8988T (cell line): Measurements from ENCODE around the gene OLFM2.
"Not testable (repeated sequence)": the region's sequence is repeated elsewhere in the genome, so short reads cannot be mapped to it uniquely, and the experiment has no call there.

Experiments
- DNase-seq: peaks from one replicate; pipeline ENCODE4 v3.0.0; 2011

OLFM2 gene

DNA sequence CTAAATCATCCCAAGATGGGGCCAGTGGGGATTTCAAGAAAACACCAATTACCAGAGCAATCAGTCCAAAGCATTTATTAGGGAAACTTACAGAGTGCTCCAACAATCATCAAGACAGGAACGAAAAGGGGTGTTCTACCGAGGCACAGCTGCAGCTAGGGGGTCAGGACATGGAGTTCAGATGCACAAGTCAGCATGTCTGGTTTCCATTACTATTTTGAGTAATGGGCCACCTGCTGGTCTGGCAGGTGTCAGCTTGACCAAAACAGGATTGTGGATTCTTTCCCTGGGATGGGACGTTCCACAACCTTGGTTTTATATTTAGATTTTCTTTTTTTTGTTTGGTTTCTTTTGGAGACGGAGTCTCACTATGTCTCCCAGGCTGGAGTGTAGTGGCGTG lies 112.5 kb downstream of the OLFM2 start:
- DNase-seq = no peak

DNA sequence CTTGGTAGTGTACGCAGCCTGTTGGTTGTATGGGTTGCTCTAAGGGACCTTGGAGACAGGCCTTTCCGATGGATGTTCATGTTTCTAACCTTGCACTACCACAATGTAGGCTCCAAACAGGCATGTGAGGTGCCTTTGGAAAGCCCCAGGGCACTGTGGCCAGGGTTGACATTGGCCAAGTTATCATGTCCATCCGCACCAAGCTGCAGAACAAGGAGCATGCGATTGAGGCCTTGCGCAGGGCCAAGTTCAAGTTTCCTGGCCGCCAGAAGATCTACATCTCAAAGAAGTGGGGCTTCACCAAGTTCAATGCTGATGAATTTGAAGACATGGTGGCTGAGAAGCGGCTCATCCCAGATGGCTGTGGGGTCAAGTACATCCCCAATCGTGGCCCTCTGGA lies 116.3 kb downstream of the OLFM2 start:
- not testable (repeated sequence) for DNase-seq

DNA sequence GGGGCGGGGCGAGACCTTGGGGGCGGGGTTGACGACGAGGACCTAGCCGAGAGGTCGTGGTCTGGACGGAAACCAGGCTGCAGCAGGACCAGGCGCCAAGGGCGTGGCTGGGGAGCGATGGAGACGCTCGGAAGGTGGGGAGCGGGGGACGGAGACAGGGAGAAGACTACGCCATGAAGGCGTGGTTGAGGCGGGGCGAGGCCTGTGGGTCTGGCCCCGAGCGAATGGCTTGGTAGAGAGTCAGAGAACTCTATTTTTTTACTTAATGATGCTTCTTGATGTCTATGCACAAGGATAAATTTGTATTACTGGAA lies 116.8 kb downstream of the OLFM2 start:
- peak; percentile 70 for DNase-seq

DNA sequence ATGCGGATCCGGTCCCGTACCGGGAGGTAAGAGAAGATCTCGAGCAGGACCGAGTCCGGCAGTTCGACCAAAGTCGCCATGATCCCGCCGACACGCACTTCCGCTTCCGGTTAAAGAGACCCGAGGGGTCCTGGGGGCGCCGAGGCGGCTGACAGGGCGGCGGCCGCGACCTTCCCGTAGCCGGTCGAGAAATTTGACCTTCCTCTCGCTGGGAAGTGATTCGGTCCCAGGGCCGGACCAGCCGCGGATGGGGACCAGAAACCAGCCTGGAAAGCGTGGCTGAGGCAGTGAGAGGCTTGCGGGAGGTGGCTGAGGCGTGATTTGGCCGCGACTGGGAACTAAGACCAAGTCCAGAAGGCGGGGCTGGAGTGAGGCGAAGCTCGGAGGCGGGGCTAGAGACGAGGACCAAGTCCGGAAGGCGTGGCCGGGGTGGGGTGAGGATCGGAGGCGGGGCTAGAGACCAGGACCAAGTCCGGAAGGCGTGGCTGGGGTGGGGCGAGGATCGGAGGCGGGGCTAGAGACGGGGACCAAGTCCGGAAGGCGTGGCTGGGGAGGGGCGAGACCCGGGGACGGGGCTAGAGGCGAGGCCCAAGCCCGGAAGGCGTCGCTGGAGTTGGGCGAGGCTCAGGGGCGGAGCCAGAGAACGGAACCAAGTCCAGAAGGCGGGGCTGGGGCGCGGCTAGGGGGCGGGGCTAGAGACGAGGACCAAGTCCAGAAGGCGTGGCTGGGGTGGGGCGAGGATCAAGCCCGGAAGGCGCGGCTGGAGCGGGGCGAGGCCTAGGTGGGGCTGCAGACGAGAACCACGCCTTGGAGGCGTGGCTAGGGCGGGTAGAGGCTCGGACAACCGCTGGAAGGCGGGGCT lies 117.3 kb downstream of the OLFM2 start, which contains the start of gene FBXL12:
TSS of gene FBXL12 (minus strand) at position 346 of the 862 bp plus-strand sequence. CDS start at position 80, 266 bp downstream.
- peak; percentile 55 for DNase-seq

DNA sequence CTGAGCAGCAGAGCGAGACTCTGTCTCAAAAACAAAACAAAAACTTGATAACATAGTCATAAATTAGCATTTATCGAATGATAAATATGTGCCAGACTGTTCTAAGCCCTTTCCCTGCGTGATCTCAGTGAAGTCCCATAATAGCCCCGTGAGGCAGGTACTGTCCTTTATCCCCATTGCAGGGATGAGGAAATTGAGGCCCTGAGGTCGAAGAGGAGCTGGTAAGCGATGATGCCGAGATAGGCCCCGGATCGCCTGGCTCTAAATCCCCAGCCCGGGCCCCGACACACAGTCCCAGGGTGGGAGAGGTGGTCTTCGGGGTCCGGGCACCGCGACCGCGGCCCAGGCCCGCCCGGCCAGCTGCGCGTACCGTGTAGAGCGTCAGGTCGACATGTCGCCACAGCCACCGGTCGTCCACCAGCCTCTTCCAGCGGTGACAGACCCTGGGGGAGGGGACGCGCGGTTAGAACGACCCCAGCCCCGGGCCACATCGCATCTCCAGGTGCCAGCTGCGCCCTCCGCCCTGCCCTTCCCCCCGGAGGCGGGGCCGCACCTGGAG lies 118.1 kb downstream of the OLFM2 start:
- DNase-seq = no peak

DNA sequence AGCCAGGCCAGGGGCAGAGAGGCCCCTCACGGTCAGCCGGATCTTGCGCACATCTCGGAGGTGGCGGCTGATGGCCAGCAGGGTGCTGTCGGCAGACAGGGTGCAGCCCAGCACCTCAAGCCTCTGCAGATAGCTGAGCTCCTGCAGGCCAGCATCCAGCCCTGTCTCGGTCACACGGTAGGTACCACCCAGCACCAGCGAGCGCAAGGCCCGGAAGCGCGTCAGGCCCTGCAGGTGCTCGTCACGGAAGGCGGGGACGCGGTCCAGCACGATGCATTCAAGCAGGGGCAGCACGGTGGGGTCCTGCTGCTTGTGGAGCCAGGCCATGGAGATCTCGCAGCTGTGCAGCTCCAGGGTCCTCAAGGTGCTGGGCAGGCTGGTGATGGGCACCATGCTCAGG lies 125.2 kb downstream of the OLFM2 start:
- DNase-seq = no peak

DNA sequence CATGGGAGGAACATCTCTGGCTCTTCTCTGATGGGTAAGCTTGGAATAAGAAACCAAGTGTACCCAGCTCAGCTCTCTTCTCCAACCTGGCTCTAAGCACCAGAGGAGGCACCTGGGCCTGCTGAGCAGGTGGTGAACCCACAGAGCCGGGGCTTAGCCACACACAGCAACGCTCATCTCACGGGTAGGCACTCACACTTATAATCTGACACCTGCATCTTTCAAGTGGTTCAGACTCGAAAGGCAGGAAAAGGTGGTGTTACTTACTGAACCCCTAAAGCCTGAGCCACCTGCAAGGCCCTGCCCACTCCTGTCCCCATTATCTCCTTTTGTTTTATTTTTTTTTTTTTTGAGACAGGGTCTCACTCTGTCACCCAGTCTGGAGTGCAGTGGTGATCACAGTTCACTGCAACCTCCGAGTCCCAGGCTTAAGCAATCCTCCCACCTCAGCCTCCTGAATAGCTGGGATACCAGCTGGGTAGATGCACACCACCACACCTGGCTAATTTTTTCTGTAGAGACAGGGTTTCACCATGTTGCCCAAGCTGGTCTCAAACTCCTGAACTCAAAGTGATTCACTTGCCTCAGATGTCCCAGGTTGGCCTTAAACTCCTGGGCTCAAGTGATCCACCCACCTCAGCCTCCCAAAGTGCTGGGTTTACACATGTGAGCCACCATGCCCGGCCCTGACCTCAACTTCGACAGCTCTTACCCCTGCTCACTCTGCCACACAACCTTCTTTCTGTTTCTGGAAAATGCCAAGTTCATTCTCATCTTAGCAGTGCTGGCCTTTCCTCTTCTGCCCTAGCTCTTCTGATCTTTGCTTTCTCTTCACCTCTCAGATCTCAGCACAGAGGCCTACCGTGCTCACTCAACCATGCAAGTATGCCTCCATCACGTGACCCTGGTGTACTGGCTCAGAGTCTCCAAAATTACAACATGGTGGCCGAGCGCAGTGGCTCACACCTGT lies 127.2 kb downstream of the OLFM2 start:
- no peak for DNase-seq

DNA sequence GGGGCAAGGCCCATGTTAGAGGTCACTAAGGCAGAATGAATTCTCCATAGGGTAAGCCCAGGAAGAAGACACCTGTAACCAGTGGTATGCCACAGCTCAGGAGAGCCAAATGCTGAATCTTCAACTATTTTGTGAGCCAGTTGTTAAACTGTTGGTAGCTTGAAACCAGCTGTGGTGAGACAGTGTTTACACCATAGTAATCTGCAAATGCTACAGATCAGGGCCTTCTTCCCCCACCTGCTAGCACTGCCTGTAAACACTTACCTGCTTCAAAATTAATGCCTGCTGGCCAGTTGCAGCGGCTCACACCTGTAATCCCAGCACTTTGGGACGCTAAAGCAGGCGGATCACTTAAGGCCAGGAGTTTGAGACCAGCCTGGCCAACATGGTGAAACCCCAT lies 129.5 kb downstream of the OLFM2 start:
- no peak for DNase-seq
